ENCODE measurements around the gene MSH5. TPM values are rescaled to one million over a fixed set of nuclear protein-coding genes. Genes with fewer than 3 reads are reported as not detected.

MSH5 gene
- total and polyA plus RNA-seq, 9 of the 15 experiments (the other 6 are each of a cell fraction or from before 2014, with no cell fraction given) = 12.5 to 104 (median 46.6) TPM

- TF ChIP-seq ZNF408 (CRISPR knock-in tag; IDR thresholded peaks at IDR 0.05; ENCODE audit: low read depth) (no peak), MTA1 (IDR thresholded peaks at IDR 0.05; ENCODE audit: borderline replicate concordance) (0 out of 2 replicates have a peak, but pooled peaks have one; percentile 19), NCOA2 (IDR thresholded peaks at IDR 0.05; ENCODE audit: partially characterized antibody in 2 of 2) (no peak), COPS2 (conservative IDR thresholded peaks at IDR 0.05) (no peak), NFATC3 (IDR thresholded peaks at IDR 0.05) (no peak; the same call in 1 of the 2 replicates), ZNF212 (CRISPR knock-in tag; IDR thresholded peaks at IDR 0.05) (no peak), MBD2 (IDR thresholded peaks at IDR 0.05; ENCODE audit: borderline replicate concordance, low read depth) (no peak), ZNF41 (CRISPR knock-in tag; conservative IDR thresholded peaks at IDR 0.05) (no peak)
- TF ChIP-seq, protein P1, sequence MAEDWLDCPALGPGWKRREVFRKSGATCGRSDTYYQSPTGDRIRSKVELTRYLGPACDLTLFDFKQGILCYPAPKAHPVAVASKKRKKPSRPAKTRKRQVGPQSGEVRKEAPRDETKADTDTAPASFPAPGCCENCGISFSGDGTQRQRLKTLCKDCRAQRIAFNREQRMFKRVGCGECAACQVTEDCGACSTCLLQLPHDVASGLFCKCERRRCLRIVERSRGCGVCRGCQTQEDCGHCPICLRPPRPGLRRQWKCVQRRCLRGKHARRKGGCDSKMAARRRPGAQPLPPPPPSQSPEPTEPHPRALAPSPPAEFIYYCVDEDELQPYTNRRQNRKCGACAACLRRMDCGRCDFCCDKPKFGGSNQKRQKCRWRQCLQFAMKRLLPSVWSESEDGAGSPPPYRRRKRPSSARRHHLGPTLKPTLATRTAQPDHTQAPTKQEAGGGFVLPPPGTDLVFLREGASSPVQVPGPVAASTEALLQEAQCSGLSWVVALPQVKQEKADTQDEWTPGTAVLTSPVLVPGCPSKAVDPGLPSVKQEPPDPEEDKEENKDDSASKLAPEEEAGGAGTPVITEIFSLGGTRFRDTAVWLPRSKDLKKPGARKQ (CRISPR knock-in tag; IDR thresholded peaks at IDR 0.05) = no peak
Observed at GRCh38 chr6:31702405-31702818, 37.4 kb upstream of the MSH5 start (continued).
